ENCODE data around the gene CAPN14.

- TF ChIP-seq CSDC2 (CRISPR knock-in tag; IDR thresholded peaks at IDR 0.05) (no peak), ARNTL (CRISPR knock-in tag; IDR thresholded peaks at IDR 0.05; ENCODE audit: borderline replicate concordance, low read depth) (no peak), ESRRG (CRISPR knock-in tag; IDR thresholded peaks at IDR 0.05) (no peak)
These were observed 19.6 kb downstream of the CAPN14 start for GRCh38 chr2:31197669-31198068.
